NCI-H1105 (cell line): Measurements from ENCODE around the gene C16orf95.
"Not testable (repeated sequence)": the region's sequence is repeated elsewhere in the genome, so short reads cannot be mapped to it uniquely, and the experiment has no call there.

ENCODE experiments used
- DNase-seq: peaks from one replicate; lab custom pipeline; 2025; lab: John Stamatoyannopoulos, UW

Gene C16orf95

GRCh38 chr16:87346517-87347060 is 29.4 kb upstream of the C16orf95 start:
- no peak for DNase-seq

GRCh38 chr16:87345726-87346424 is 28.7 kb upstream of the C16orf95 start:
- no peak for DNase-seq

GRCh38 chr16:87344931-87345631 is 27.9 kb upstream of the C16orf95 start:
- DNase-seq: no peak

GRCh38 chr16:87344165-87344930 is 27.2 kb upstream of the C16orf95 start:
- no peak for DNase-seq

- DNase-seq: no peak
Observed at GRCh38 chr16:87343753-87344050, 26.5 kb upstream of the C16orf95 start.

DNA sequence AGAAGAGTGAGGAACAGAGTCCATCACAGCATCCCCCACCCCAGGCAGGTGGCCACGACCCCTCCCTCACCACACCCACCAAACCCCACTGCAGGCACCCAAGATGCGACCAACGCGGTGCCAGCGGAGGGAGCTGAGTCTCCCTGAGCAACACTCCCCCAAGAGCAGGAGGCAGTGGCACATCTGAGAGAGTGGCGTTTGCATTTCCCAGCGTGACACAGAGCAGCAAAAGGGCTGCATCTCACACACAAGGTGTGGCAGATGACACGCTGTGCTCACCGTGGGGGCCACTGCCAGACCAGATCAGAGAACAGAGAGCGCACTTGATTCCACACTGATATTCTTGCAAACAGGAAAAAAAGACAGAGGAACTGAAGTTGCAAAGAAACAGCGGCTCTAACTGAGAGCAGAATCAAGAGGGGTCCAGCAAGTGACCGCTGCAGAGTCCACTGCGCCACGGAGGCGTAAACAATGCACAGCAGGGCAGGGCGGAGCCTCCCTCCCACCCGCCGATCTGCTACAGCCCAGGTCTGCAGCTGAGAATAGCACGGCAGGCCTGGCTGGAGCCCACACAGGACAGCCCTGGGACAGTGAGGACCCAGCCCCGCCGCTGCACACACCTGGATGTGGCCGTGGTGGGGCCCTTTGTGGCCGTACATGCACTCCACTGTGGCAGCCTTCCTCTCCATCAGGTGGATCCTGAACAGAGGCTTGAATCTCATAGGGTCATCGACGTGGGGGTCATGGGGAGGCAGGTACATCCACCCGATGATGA is 26.0 kb upstream of the C16orf95 start:
- no peak for DNase-seq

DNA sequence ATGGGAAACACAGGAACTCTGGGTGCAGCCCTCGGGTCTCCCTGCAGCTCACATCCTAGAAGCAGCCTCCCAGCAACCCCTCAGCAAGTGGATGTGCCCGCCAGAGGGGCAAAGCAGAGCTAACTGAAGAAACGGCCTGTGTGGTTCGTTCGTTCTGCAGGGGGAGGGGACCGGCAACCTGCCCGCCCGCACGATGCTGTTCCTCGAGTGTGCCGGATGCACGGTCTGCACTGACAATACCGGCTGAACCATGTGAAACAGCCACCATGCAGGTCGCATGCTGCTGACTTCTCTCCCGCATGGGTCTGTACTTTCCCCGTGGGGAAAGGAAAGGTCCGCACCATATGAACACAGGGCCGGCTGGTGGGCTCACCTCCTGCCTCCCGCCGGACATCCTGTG is 25.3 kb upstream of the C16orf95 start:
- no peak for DNase-seq

DNA sequence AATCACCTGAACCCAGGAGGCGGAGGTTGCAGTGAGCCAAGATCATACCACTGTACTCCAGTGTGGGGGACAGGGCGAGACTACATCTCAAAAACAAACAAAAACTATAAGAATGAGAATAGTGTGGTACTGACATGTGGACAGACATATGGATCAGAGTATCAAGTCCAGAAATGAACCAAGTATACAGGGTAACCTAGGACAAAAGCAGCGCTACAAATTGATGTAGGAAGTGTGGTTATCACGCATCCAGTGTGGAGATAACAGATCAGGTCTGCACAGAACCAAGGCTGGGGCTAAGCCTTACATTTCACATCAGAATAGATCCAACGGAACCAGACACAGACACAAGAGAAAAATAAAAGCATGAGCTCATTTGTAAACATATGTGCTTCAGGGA is 23.0 kb upstream of the C16orf95 start:
- DNase-seq: no peak

GRCh38 chr16:87339724-87340105 is 22.5 kb upstream of the C16orf95 start:
- DNase-seq: not testable (repeated sequence)

DNA sequence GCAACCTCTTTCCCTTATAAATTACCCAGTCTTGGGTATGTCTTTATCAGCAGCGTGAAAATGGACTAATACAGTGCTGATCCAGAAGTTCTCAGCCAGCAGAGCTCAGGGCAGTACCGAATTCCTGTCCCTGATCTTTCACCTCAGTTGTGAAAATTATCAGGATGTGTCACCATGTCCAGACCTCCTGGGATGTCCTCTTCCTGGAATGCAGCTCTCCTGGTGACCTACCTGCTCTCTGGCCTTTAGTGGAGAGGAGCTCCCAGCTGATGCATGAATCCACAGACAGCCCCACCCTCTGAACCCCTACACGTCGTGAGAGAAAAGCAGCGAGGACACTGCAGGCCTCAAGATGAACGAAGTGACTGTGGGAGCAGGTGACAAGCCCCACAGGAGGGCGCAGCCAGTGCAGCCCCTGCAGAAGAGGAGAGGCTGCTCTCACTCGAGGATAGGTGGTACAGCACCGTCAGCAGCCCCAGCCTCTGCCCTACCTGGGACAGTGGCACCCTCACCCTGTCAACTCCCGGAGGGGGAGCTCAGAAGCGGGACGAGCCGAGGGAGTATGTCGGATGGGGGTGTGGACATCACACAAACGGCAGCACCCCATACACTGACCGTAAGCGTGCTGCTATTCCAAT is 22.0 kb upstream of the C16orf95 start:
- DNase-seq: no peak

DNA sequence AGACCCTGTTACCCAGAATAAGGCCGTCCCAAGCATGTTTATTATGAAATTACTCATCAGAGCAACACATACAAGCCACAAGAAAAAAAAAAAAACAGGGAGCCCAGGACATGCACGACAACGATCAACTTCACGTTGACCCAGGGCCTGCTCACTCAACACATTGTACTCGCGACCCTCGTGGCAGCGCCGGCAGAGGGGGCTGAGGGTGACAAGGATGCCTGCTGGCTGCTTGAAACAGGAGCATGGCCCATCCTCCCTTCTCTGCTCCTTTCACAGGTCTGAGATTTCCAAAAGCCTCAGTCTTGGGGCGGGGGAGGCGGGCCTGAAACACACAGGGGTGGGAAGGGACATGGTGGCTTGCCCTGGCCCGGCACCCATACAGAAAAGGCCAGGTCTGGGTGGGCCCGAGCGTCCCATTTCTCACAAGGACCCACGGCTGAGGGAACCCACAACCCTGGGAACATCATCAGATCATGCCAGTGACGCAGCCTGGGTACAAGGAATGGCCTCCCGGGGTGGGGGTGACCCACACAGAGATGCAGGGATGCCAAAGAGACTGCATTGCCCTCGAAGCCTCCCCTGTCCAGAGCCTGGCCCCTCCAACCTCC is 21.1 kb upstream of the C16orf95 start:
- no peak for DNase-seq

DNA sequence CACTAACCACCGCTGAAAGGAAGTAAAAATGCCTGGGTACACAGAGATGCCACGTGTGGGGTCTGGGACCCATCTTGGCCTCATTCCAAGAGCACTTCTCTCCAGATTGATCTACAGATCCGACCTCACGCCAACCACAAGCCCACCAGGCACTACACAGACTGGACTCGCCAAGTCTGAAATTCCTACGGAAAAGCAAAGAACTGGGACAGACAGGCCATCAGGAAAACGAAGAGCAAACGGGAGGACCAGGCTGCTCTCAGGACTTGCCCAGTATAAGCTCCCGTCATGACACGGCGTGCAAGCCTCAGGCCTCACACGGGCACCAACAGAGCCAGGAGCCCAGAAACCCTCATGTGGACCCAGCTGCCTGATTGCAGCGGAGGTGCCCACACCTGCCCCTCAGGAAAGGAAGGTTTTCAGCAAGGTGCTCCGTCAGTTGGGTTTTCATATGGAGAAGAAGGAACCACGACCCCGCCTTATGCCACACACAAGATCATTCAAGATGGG is 20.1 kb upstream of the C16orf95 start:
- no peak for DNase-seq

- no peak for DNase-seq
Observed at GRCh38 chr16:87336434-87337240, 19.4 kb upstream of the C16orf95 start.

- DNase-seq: no peak
Observed at GRCh38 chr16:87335625-87336433, 18.6 kb upstream of the C16orf95 start.

DNA sequence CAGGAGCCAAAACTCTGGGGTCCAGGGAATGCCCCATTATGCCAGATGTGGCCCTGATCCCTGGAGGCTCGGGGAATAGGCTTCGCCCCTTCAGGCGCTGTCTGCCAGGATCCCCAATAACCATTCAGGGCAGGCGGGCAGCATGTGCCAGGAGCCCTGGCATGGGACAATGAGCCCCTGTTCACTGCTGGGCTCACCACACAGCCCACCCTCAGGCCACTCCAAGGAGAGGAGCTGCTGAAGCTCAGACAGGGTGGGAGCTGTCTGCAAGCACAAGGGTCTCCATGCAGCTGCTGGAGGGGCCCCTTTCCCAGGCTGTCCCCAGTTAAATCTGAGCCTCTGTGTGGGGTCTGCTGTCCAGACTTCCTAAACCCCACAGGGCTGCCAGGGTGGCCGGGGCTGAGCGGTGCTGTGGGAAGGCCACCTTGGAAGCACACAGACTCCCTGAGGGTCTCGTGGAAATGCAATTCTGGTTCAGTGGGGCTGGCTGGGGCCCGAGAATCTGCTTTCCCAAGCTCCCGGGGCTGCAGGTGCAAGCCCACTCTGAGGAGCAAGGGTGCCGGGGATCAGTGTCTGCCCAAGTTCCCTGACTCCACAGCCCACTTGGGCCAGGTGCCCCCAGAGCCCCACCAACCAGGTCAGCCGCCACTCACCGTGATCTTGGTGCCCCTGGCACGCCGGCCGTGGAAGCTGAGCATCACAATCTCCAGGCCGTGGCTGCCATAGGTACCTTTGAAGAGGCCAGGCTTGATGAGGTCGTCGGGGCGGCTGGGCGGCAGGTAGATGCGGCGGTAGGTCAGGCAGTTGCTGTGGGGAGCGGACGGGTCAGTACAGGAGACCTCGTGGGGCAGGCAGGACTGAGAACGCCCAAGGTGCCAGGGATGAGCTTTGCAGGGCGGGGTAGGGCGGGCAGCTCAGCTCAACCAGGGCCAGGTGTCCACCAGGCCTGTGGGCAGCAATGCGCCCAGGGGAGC is 17.7 kb upstream of the C16orf95 start:
- no peak for DNase-seq

DNA sequence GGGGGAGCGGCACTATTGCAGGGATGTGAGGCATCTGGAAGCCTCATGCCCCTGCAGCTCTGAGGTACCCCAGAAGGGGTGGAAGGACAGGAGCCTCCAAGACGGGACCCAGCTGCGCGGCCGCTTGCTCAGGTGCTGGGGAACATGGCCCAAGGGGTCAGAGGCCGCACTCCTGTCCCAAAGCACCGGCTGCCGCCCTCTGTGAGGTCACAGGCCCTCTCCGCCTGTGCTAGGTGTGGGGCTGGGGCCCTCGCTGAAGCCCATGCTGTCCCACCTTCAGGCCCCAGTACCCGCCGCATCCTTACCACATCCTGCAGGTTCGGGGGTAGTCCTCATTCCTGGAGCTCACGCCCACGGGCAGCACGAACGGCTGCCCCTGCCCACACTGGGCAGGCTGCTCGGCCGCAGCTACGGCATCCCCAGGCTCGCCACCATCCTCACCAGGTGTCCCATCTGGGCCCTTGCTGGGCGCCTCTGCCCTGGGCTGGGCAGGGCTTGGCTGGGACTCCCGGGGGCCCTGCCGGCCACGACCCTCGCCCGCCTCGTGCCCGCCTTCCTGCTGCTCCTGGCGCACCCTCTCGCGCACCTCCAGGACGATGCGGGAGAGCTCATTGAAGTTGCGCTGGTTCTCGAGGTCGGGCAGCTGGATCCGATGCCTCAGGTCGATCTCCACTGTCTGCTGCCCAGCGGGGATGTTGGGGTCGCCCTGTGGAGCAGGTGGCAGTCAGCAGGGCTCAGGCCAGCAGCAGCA is 16.6 kb upstream of the C16orf95 start:
- DNase-seq: no peak

DNA sequence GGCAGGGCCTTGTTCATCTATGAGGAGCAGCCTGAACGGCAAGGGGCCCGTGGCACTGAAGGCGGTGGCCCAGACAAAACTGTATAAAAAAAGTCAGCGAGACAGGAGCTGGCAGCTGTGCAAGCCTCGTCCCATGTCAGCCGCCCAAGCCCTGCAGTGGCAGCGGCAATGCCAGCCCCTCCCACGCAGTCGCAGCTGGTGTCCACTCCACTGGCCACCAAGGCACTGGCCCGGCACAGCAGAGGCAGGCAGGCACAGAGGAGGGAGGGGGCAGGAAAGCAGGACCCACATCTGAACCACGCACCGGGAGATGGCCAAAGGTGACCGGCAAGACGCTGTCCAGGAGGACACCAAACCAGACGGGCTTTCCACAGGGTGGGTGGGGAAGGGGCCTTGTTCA is 15.9 kb upstream of the C16orf95 start:
- DNase-seq: no peak
